Measurements from ENCODE around the gene CDS2.
A peak's percentile ranks its signal among the peaks of the same experiment; 100 is the strongest.

CDS2 gene

GRCh38 chr20:5153612-5154542 is 27.1 kb downstream of the CDS2 start:
- DNase-seq = no peak

GRCh38 chr20:5154543-5154925 is 27.7 kb downstream of the CDS2 start:
- no peak for DNase-seq

- no peak for DNase-seq
Measured at GRCh38 chr20:5155404-5155803, 28.6 kb downstream of the CDS2 start.

GRCh38 chr20:5156675-5157448 is 30.1 kb downstream of the CDS2 start:
- no peak for DNase-seq

GRCh38 chr20:5159928-5160327 is 33.1 kb downstream of the CDS2 start:
- DNase-seq = no peak

- DNase-seq = no peak
Measured at GRCh38 chr20:5160882-5161281, 34.1 kb downstream of the CDS2 start.

GRCh38 chr20:5161536-5162164 is 34.8 kb downstream of the CDS2 start:
- no peak for DNase-seq

- peak in 1 of 14 donors; percentile 56 for DNase-seq
Measured at GRCh38 chr20:5164645-5165625, 38.1 kb downstream of the CDS2 start.

GRCh38 chr20:5168651-5169396 is 42.0 kb downstream of the CDS2 start:
- DNase-seq = no peak

GRCh38 chr20:5170341-5170740 is 43.5 kb downstream of the CDS2 start:
- DNase-seq = peak in 1 of 14 donors; percentile 49

GRCh38 chr20:5171064-5171789 is 44.4 kb downstream of the CDS2 start:
- peak in 6 of 14 donors; percentile 10 to 87 (median 29) for DNase-seq

GRCh38 chr20:5171790-5172164 is 45.0 kb downstream of the CDS2 start:
- peak in 1 of 14 donors; percentile 30 for DNase-seq

- peak in 1 of 14 donors; percentile 39 for DNase-seq
Measured at GRCh38 chr20:5172167-5172601, 45.4 kb downstream of the CDS2 start.

GRCh38 chr20:5172903-5173463 is 46.2 kb downstream of the CDS2 start:
- DNase-seq = peak in 1 of 14 donors; percentile 35

GRCh38 chr20:5173751-5174150 is 46.9 kb downstream of the CDS2 start:
- DNase-seq = no peak

GRCh38 chr20:5177071-5177470 is 50.3 kb downstream of the CDS2 start:
- DNase-seq = no peak

GRCh38 chr20:5178046-5178445 is 51.2 kb downstream of the CDS2 start:
- no peak for DNase-seq

- no peak for DNase-seq
Measured at GRCh38 chr20:5180421-5180820, 53.6 kb downstream of the CDS2 start.

GRCh38 chr20:5180933-5181332 is 54.1 kb downstream of the CDS2 start:
- DNase-seq = no peak

GRCh38 chr20:5181492-5181891 is 54.7 kb downstream of the CDS2 start:
- no peak for DNase-seq
